HT1080 (cell line): Measurements from ENCODE around the gene RAB3C. TPM values are rescaled to one million over a fixed set of nuclear protein-coding genes. Genes with fewer than 3 reads are reported as not detected.

Experiments
- DNase-seq: peaks from one replicate; pipeline ENCODE4 v3.0.0-alpha.2; 2015; ENCODE audit warnings: low read depth
- total RNA-seq: library from RNA; depleted of rRNA; stranded (reverse); fragments of >200 nt; shearing (Covaris generic); gene quantifications from 2 replicates; pipeline ENCODE4 v1.2.3, GENCODE V29; 2014

RAB3C gene
- total RNA-seq, 1 experiment from 2014 or later, result not detected

DNA sequence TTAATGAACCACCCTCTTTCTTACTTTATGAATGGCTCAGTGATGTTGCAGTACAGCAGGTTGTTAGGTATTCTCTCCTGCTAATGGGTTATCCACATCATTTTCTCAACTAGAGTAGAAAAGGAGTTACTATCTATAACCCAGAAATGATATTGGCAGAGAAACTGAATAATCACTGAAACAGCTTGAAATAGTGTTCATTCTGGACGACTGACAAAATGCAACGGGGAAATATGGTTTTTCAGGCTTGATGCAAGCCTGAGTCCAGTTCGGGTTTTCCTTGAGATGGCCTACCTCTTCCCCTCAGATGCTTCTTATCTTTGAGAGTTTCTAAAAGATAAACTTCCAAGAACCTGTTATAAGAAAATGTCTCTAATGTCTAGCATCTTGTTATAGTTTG is 187.3 kb downstream of the RAB3C start:
- no peak for DNase-seq

DNA sequence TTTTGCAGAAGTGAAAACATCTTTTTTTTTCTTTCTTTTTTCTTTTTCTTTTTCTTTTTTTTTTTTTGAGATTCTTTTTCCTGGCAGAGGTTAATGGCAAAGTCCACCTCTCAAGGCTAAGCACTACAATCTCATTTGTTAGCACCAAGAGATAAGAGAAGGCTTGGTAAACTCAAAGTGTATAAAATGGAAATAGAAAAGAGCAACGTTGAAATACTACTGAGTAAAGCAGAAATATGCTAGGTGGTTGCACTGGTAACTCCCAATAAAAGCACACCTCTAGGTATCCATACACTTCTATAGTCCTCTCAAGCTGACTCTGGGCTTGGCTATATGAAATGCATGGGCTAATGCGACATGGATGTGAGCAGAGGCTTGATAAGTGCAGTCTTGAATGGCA is 188.9 kb downstream of the RAB3C start:
- DNase-seq, result no peak

DNA sequence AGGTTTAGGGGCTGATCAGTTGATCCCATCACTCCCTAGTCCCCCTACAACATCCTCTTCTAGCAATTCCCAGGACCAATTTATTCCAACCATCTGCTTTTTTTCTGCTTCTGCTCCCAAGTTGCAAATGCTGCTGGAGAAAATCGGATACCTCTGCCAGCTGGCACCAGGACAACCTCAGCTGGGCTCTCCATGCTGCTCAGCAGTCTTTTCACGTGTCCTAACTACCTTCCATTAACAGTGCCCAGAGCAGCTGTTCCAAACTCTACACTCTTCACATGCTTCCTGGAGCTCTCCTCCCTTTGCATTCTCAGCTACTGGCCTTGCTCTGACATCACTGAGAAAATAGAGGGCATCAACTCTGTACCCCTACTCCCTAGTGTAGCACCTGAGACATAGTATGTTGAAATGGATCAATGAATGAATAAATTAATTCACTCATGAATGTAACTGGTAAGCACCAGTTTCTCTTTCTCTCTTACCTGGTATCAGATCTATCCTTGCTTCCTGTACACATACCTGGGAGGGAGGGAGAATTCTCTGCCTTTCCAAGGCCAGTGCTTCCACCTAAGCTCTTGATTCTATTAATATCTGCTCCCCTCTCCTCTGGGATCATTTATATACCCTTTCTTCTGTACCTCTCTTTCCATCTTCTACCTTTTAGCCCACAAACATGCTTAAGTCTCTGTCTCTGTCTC is 191.0 kb downstream of the RAB3C start:
- DNase-seq, result no peak

DNA sequence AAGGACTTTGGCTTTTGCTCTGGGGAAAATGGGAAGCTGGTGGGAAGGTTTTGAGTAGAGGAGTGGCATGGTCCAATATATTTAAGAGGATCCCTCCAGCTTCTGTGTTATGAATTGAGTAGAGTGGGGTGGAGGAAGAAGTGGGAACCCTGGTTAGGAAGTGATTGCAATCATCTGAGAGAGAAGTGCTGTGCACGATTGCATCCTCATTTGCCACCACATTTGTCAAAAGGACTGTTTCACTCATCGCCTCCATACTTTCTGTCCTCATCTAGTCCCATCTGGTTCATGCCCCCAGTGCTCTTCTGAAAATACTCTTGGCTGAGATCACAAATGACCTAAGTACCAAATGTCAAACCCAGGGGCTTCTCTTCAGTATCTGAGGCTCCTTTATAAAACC is 192.1 kb downstream of the RAB3C start:
- DNase-seq, result no peak

DNA sequence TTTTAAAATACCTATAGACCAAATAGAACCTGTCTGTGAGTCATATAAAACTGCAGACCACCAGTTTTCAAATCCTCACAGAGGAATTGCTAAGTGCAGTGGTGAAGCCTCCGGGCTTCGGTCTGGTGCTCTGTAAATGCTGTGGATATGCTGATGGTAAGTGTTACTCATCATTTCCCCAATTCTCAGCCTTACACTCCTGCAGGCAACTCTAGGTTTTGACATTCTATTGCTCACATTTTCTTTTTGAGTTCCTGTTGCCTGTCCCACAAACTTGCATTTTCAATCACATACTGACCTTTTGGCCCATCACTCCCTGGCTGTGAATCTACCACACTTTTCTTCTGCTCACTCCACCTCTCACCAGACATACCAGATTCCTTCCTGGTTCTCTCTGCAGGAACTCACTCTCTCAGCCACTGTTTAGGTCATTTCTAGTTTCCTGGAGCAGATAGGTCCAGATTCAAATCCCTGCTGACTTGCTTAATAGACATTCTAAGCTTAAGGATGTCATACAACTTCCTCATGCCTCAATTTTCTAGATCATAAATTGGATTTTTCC is 192.9 kb downstream of the RAB3C start:
- no peak for DNase-seq

DNA sequence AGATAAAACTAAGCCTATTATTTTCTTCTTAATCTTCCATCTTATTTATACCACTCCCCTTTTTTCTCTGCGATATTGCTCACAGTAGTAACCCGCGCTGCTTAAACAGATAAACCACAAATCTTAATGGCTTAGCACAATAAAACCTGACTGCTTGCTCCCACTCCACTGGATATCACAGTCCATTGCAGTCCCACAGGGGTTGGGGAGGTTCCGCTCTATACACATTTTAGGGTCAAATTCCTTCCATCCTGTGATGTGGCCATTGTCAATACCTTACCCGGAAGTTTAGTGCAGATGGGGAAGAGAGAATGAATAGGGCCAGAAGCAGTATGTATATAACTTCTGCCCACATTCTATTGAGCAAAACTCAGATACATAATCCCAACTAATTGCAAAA is 193.7 kb downstream of the RAB3C start:
- no peak for DNase-seq

DNA sequence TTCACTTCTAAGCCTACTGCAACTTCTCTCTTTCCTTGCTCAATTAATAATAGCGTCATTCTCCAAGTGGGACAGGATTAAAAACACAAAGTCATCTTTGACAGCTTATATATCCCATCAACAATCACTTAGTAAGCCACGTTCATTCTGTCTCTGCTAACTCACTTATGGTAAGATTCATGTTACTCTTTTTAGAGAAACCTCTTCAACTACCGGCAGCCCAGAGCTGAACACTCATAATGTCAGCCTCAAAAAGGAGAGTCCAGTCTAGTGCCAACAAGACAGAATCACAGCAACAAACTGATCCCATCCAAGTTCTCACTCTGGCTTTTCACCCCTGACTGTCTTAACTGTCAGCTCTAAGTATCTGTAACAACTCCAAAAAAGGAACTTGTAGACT is 196.0 kb downstream of the RAB3C start:
- DNase-seq, result no peak

DNA sequence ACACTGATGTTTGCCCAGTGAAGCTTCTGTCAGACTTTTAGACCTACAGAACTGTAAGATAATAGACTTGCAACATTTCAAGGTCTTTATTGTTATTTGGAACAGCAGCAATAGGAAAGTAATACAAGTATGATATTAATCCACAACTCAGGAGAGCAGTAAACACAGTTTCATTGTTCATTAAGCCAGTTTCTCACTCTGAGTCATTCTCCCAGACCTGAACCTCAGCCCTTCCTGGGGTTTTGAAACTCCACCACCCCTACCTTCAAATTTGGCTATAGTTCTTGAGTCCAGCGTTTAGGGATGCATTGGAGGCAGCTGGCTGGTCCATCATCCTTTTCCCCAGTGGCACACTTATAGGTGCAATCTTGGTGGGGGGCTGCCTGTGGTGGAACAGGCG is 203.2 kb downstream of the RAB3C start:
- DNase-seq, result no peak

DNA sequence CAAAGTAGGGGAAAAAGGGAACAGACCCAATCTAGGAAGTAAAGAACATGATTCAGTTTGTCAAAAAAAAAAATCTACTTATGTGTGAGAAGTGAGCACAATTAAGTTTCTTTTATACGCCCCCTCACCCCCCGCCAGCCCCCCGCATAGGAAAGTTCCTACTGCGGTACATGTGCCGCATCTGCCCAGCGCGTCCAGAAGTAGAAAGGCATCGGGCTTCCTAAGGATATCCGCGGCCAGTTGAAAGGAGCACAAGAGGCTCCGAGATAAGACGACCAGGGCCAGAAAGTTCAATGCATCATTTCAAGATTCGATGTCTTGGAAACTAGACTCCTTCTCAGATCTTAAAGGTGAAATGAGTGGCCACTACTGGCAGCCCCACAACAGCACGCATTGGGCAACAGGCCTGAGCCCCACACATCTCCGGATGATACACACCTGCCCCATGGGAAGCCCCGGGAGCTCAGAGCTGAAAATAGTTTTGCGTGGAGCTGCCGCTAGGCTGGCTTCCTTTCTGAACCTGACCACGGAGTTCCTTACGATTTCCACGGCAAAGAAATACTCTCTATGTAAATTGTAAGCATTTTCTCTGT is 203.9 kb downstream of the RAB3C start:
- DNase-seq, result no peak

DNA sequence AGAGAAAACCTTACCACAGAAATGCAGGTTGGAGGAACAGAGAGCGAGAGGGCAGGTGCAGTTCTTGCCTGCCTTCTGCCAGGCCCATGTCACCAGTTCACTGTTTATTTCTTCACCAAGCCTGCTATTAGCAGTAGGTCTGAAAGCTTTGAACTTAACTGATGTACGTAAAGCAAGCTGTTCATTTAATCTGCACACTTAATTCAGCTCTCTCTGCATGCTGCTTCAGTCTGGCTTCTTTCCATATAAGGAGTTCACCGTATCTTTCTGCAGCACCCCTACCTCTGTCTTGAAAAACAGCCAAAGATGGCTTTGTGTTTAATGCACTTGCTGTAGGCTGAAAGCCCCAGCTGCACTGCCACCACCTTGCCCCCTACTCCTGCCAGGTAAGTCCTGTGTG is 205.1 kb downstream of the RAB3C start:
- DNase-seq, result no peak

DNA sequence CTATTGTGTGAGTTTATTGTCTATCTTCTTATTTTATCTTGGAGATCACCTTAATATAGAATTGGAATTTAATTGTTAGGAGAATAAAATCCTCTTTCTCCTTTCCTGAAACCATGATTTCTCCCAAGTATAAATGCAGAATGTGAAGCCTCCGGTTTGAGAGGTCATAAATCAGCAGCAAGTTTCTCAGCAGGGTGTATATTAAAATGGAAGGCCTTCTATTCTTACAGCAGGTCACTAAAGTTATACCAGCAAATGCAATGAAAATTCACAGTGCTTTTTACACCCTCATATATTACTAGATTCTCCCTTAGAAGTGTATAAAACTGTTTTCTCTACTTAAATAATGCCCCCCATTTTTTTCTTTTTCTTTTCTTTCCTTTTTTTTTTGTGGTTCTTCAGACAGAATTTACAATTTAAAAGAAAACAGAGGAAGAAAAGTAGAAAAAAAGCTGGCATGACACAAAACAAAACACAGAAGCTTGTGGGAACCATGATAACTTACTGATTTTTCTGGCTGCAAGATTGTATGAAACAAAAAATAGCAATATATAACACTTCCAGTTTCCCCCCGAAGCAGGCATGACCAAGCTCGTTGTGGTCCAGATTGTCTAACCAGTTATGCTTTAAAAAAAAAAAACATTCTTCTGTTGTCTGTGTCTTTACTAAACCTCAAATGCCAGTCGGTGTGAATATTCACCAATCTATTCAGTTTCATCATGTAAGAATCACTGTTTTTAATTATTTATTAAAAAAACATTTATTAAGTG is 211.2 kb downstream of the RAB3C start:
- no peak for DNase-seq

DNA sequence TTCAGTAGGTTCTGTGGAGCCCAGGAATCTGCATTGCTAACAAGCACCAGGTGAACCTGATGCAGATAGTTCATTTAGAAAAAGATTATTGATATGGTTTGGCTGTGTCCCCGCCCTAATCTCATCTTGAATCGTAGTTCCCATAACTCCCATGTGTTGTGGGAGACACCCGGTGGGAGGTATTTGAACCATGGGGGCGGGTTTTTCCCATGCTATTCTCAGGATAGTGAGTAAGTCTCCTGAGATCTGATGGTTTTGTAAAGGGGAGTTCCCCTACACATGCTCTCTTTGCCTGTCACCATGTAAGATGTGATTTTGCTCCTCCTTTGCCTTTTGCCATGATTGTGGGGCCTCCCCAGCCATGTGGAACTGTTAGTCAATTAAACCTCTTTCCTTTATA is 212.0 kb downstream of the RAB3C start:
- peak; percentile 10 for DNase-seq

DNA sequence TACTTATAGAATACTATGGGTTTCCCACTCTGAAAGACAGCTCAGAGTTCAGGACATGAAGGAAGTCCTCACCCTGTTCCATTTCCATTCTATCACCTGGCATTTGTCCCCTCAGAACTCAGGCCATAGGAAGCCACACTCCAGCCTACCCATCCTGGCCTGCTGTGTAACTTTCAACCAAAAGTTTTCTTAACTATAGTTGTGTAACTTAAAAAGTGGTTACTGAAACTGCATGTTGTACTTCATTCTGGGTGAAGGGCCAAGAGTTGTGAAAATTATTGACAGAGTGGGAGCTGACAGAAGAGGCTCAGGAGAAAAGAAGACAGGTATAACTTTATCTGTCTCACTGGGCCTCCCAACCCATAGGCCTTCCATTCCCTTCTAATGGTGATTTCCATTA is 212.5 kb downstream of the RAB3C start:
- no peak for DNase-seq

DNA sequence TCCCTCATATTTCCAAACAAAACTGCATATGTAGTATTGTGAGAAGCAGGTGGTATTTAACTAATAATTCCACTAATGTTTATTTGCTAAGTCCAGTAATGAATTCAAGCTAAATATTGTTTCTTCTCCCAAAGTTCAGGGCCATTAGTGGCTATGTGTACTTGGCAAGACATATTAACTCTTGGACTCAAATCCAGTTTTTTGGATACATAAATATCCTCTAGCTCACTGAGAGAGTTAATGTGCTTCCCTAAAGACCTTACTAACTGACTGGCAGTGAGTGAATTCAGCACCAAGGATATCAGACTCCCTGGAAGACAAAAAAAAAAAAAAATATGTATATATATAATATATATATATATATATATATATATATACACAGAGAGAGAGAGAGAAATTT is 214.1 kb downstream of the RAB3C start:
- no peak for DNase-seq

DNA sequence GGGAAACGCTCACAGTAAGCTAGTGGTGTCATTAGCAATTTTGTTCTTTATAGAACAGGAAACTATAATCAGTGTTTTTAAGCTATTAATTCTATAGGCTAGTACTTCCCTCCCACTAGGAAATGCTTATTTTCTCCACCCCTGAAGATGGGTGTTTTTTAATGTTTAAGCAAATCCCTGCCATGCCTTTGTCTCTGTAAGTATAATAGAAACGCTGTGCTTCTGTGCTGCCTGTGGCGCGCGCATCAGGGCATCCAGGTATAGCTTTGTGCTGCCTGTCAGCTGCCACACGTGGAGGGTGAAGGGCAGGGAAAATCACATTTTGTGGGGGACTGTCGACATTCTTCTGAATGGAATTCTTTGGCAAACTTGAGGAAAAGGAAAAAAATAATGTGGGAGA is 217.5 kb downstream of the RAB3C start:
- DNase-seq, result no peak

DNA sequence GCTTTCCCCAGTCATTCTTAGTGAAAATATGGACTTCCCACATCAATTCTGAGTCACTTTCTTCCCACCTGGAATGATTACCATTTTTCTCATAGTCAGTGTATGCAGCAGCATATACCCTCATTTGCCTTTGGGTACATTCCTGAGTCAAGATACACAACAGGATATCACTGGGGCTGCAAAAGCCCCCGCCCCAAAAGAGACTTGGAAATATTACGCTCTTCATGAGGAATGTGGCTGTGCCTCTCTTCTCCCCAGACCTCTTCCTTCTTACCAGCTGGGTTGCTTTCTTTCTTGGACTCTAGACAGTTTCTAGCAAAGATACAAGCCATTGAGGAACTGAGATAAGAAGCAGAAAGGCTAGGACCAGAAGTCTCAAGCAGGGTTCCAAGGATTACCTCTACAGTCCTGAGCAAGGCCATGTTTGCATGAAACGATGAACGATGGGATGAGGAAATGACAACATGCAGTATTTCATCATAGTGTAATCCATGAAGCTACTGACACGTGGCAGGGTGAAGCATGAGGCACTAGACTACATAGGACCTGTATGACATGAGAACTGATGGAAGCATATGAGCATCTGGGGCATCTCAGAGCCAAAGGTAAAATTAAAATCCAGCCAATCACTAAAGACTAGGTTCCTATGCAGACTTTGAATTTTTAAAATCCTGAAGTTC is 218.1 kb downstream of the RAB3C start:
- no peak for DNase-seq

DNA sequence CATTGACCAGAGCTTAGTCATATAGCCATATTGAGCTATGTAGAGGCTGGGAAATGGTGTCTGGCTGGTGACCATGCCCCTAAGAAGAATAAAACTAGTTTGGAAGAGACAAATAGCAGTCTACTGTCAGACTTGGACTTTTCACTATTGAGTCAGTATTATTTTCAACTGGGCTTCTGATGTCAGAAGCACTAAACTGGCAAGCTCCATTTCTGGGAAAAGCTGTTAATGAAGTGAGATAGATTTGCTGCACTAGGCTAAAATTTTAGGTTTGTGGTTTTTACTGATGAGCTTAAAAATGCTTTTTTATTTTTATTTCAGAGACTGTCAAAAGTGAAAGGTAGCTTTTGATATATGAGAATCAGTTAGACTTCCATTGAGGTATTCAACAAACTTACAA is 220.2 kb downstream of the RAB3C start:
- DNase-seq, result no peak

DNA sequence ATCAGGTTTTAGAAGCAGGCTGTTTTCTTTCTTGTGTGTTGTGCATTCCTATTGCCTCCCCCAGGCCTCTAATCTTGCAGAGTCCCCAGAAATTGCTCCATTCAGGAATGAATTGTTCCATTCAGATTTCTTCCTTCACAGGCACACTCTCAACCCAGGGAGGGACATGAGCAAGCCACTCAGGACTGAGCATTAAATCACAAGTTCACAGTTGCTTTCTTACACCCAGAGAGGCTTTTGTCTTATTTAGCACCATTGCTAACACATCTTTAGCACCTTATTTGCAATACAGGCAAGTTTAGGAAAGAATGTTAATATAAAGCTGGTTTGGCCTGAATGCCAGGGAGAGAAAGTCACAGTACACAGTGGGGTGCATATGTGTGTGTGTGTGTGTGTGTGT is 221.4 kb downstream of the RAB3C start:
- no peak for DNase-seq

DNA sequence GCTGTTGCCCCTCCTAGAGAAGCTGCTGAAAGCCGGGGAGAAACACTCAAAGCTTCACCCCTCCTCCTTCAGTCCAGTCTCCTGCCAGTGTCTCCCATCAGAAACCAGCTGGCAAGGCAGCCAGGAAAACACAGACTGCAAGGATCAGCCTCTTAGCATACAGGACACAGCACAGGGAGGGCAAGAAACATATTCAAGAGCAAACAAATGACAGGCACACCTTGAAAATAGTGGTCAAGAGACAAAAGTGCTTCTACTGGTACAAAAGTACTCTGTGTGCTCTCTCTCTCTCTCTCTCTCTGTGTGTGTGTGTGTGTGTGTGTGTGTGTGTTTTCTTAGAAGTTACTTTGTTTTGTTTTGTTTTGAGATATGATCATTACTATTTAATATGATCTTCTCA is 227.2 kb downstream of the RAB3C start:
- no peak for DNase-seq

DNA sequence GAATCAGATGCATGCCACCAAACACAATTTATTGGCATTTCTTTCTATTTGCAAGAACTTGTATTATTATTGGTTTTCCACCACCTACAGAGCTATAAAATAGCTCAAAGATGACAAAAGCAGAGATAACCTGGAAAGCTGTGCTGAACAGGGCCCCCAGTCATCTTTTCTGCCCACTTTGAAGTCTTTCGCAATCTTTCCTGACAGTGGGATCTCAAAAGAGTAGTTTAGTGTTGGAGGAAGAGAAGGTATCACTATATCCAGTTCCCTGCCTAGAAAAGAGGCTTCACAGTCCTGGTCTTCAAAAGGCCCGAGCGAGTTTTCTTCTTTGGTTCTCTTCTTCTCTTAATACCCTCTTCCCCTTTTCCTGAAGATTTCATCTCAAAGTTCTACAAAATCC is 231.0 kb downstream of the RAB3C start:
- no peak for DNase-seq

DNA sequence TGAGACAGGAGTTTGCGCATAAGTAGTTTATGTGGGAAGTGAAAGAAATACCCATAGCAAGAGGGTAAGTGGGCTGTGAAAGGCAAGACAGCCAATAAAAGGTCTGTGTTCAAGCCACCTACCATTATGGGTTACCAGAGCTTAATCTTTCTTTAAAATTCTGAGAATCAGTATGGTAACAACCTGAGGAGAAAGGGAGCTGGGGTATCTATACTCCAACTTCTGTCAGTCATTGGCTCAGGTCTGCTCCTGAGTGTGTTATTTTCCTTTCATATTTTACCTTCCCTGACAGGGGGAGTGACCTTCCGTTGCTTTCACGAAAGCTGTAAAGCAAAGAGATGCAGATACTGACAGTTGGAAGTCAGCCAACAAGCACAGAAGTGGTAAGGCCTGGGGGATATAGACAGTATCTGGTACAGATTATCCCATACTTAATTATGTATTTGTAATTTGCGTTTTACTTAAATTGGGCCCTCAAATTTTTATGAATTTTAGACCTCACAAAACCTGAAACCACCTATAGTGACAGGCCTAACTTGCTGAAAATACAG is 233.4 kb downstream of the RAB3C start:
- no peak for DNase-seq

DNA sequence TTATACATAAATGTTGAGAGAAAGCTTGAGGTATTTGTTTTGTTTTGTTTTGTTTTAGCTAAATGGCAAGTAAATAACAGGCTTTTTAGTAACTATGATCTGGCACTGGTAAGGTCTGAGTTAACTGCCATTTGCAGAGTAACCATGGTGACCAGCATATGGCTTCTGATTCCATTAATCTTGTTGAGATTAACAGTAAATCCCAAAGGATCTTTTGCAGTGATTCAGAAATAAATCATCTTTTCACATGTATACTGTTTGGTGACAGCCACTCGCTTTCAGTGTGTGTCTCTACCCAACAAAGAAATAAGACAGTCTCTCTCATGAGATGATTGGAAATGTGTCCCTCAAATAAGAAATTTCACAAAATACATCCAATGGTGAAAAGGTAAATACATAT is 235.6 kb downstream of the RAB3C start:
- no peak for DNase-seq
